H9 (cell line): Measurements from ENCODE around the gene DOHH. TPM values are rescaled to one million over a fixed set of nuclear protein-coding genes. Genes with fewer than 3 reads are reported as not detected.

ENCODE experiments used
- DNase-seq: peaks from one replicate; pipeline ENCODE4 v3.0.0-alpha.2; 2017
- H2AFZ ChIP-seq: one replicate; pipeline ENCODE4 v1.6.1; 2013; ENCODE audit warnings: mild to moderate bottlenecking, low read length, control low read depth, moderate library complexity
- H2AK5ac ChIP-seq: 2 replicates; pipeline ENCODE4 v1.6.1; 2013; ENCODE audit warnings: low read length, control low read depth, mixed read lengths; ENCODE audit not compliant: insufficient read length
- H2BK120ac ChIP-seq: one replicate; pipeline ENCODE4 v1.6.1; 2013; ENCODE audit warnings: low read depth, mild to moderate bottlenecking, low read length, control low read depth, inconsistent platforms; ENCODE audit not compliant: poor library complexity, severe bottlenecking
- H2BK12ac ChIP-seq: 2 replicates; pipeline ENCODE4 v1.6.1; 2013; ENCODE audit warnings: low read length, control low read depth, mixed read lengths, low read depth; ENCODE audit not compliant: insufficient read length
- H2BK15ac ChIP-seq: 2 replicates; pipeline ENCODE4 v1.6.1; 2013; ENCODE audit warnings: low read depth, low read length, control low read depth
- H2BK20ac ChIP-seq: one replicate; pipeline ENCODE4 v1.6.1; 2013; ENCODE audit warnings: low read depth, mild to moderate bottlenecking, low read length, control low read depth, inconsistent platforms; ENCODE audit not compliant: poor library complexity, severe bottlenecking
- H2BK5ac ChIP-seq: 2 replicates; pipeline ENCODE4 v1.6.1; 2013; ENCODE audit warnings: low read length, control low read depth, mixed read lengths; ENCODE audit not compliant: insufficient read length
- H3K14ac ChIP-seq: 2 replicates; pipeline ENCODE4 v1.6.1; 2013; ENCODE audit warnings: low read length, control low read depth; ENCODE audit not compliant: insufficient read depth
- H3K18ac ChIP-seq: 2 replicates; pipeline ENCODE4 v1.6.1; 2013; ENCODE audit warnings: low read depth, mild to moderate bottlenecking, mixed read lengths, low read length, control low read depth; ENCODE audit not compliant: insufficient read length
- H3K23ac ChIP-seq: 2 replicates; pipeline ENCODE4 v1.6.1; 2013; ENCODE audit warnings: low read length, control low read depth, mixed read lengths, low read depth; ENCODE audit not compliant: insufficient read length
- H3K23me2 ChIP-seq: 2 replicates; pipeline ENCODE4 v1.6.1; 2013; ENCODE audit warnings: low read depth, mild to moderate bottlenecking, mixed read lengths, low read length, control low read depth; ENCODE audit not compliant: insufficient read length, poor library complexity, severe bottlenecking
- H3K27ac ChIP-seq: 2 replicates; pipeline ENCODE4 v1.5.1; 2013; ENCODE audit warnings: low read length, control low read depth, mixed read lengths, low read depth; ENCODE audit not compliant: insufficient read length
- H3K27me3 ChIP-seq: 2 replicates; pipeline ENCODE4 v1.6.1; 2013; ENCODE audit warnings: low read length, control low read depth, inconsistent platforms; ENCODE audit not compliant: insufficient read depth
- H3K4ac ChIP-seq: 2 replicates; pipeline ENCODE4 v1.6.1; 2013; ENCODE audit warnings: low read depth, mild to moderate bottlenecking, control low read depth, inconsistent platforms, low read length, moderate library complexity
- H3K4me1 ChIP-seq: 2 replicates; pipeline ENCODE4 v1.6.1; 2013; ENCODE audit warnings: low read length, control low read depth, inconsistent platforms; ENCODE audit not compliant: insufficient read depth
- H3K4me2 ChIP-seq: 2 replicates; pipeline ENCODE4 v1.6.1; 2013; ENCODE audit warnings: low read length, control low read depth, mixed read lengths; ENCODE audit not compliant: insufficient read length, insufficient read depth
- H3K56ac ChIP-seq: 2 replicates; pipeline ENCODE4 v1.6.1; 2013; ENCODE audit warnings: low read depth, mild to moderate bottlenecking, mixed read lengths, low read length, control low read depth; ENCODE audit not compliant: insufficient read length
- H3K79me1 ChIP-seq: 2 replicates; pipeline ENCODE4 v1.6.1; 2013; ENCODE audit warnings: low read depth, mild to moderate bottlenecking, moderate library complexity, low read length, control low read depth, inconsistent platforms; ENCODE audit not compliant: insufficient read depth, poor library complexity, severe bottlenecking
- H3K79me2 ChIP-seq: 2 replicates; pipeline ENCODE4 v1.6.1; 2013; ENCODE audit warnings: low read length, control low read depth, inconsistent platforms; ENCODE audit not compliant: insufficient read depth
- H3K9ac ChIP-seq: 2 replicates; pipeline ENCODE4 v1.6.1; 2013; ENCODE audit warnings: low read length, control low read depth, mixed read lengths; ENCODE audit not compliant: insufficient read length; ENCODE audit errors: extremely low read depth
- H3K9me3 ChIP-seq: one replicate; pipeline ENCODE4 v1.6.1; 2013; ENCODE audit warnings: low read depth, low read length, inconsistent platforms; ENCODE audit not compliant: control insufficient read depth
- H3T11ph ChIP-seq: one replicate; pipeline ENCODE4 v1.6.1; 2013; ENCODE audit warnings: mild to moderate bottlenecking, low read length, control low read depth, inconsistent platforms
- H4K20me1 ChIP-seq: one replicate; pipeline ENCODE4 v1.6.1; 2013; ENCODE audit not compliant: control insufficient read depth, insufficient read length, insufficient read depth
- H4K5ac ChIP-seq: 2 replicates; pipeline ENCODE4 v1.6.1; 2013; ENCODE audit warnings: low read depth, mild to moderate bottlenecking, mixed read lengths, low read length, control low read depth; ENCODE audit not compliant: insufficient read length
- H4K8ac ChIP-seq: replicated peaks from 2 replicates; pipeline ENCODE4 v1.6.1; 2013; ENCODE audit warnings: low read length, control low read depth, mixed read lengths, low read depth; ENCODE audit not compliant: insufficient read length
- H4K91ac ChIP-seq: 2 replicates; pipeline ENCODE4 v1.6.1; 2013; ENCODE audit warnings: low read depth, mild to moderate bottlenecking, moderate library complexity, mixed read lengths, low read length, control low read depth; ENCODE audit not compliant: insufficient read length
- H3K27ac Mint-ChIP-seq, 3 experiments: 2 replicates in 2 of 3; 3 replicates in 1 of 3; pipeline ENCODE4 v1.8.0; 2020 to 2021; ENCODE audit warnings: mixed read lengths in 3 of 3, mild to moderate bottlenecking in 1 of 3, moderate library complexity in 1 of 3
- H3K27me3 Mint-ChIP-seq: 2 replicates; pipeline ENCODE4 v1.8.0; 2021; ENCODE audit warnings: low read depth, mild to moderate bottlenecking, moderate library complexity, mixed read lengths
- H3K36me3 Mint-ChIP-seq, 3 experiments: 2 replicates in 2 of 3; 3 replicates in 1 of 3; pipeline ENCODE4 v1.8.0; 2020 to 2021; ENCODE audit warnings: low read depth in 3 of 3, mixed read lengths in 3 of 3; ENCODE audit not compliant: insufficient read depth in 1 of 3
- H3K4me1 Mint-ChIP-seq, 2 experiments: 2 replicates each; pipeline ENCODE4 v1.8.0; 2020; ENCODE audit warnings: mixed read lengths in 2 of 2
- H3K4me3 Mint-ChIP-seq, 2 experiments: 2 replicates in 1 of 2; 3 replicates in 1 of 2; pipeline ENCODE4 v1.8.0; 2020 to 2021; ENCODE audit warnings: mild to moderate bottlenecking in 2 of 2, mixed read lengths in 2 of 2, moderate library complexity in 1 of 2
- H3K9me3 Mint-ChIP-seq, 2 experiments: 2 replicates in 1 of 2; 3 replicates in 1 of 2; pipeline ENCODE4 v1.8.0; 2020; ENCODE audit warnings: mild to moderate bottlenecking in 2 of 2, mixed read lengths in 2 of 2, moderate library complexity in 1 of 2
- WGBS: extraction: QIAGEN DNeasy Blood & Tissue Kit; methylation state at CpG from one replicate; pipeline ENCODE4 v1.1.7; 2013; ENCODE audit warnings: missing lambda C conversion rate, low lambda C conversion rate, mixed read lengths; ENCODE audit not compliant: insufficient read length; ENCODE audit errors: extremely low coverage; 5-methylcytosine and 5-hydroxymethylcytosine counted together
- total RNA-seq: library from RNA; stranded (reverse); gene quantifications from 2 replicates; pipeline ENCODE4 v1.2.1, GENCODE V29; 2021
- TF ChIP-seq, protein P1 (sequence below): fragments of 200-600 bp; sonication (generic); conservative IDR thresholded peaks from 3 replicates; pipeline ENCODE4 v1.8.0; 2021; ENCODE audit warnings: antibody characterized with exemption, mild to moderate bottlenecking

DOHH gene
- total RNA-seq, 1 experiment from 2014 or later = 16.5 TPM

DNA sequence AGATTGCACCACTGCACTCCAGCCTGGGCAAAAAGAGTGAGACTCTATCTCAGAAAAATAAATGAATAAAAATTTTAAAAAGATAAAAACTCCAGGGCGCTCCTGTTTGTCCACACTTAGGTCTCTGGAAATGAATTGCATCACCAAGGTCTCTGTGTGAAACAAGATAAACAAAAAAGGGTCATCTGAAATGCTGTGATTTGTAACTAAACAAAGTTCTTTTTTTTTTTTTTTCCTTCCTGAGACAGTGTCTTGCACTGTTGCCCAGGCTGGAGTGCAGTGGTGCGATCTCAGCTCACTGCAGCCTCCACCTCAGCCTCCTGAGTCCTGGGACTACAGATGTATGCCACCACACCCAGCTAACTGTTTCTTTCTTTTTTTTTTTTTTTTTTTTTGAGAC is 17.2 kb upstream of the DOHH start:
- TF ChIP-seq, protein P1, sequence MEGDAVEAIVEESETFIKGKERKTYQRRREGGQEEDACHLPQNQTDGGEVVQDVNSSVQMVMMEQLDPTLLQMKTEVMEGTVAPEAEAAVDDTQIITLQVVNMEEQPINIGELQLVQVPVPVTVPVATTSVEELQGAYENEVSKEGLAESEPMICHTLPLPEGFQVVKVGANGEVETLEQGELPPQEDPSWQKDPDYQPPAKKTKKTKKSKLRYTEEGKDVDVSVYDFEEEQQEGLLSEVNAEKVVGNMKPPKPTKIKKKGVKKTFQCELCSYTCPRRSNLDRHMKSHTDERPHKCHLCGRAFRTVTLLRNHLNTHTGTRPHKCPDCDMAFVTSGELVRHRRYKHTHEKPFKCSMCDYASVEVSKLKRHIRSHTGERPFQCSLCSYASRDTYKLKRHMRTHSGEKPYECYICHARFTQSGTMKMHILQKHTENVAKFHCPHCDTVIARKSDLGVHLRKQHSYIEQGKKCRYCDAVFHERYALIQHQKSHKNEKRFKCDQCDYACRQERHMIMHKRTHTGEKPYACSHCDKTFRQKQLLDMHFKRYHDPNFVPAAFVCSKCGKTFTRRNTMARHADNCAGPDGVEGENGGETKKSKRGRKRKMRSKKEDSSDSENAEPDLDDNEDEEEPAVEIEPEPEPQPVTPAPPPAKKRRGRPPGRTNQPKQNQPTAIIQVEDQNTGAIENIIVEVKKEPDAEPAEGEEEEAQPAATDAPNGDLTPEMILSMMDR = no peak
- peaks cover 2 to 11% (median 10%) of the 10 kb centered on the region in 3 experiments; a peak in 5 of 7 replicates for H3K36me3 Mint-ChIP-seq
- Histone ChIP-seq H3T11ph (no peak overlapping the region), H2BK20ac (no peak overlapping the region), H2BK15ac (no peak overlapping the region), H3K23ac (no peak overlapping the region), H3K4me1 (peaks cover 3% of the 10 kb centered on the region; the same call in 1 of the 2 replicates), H4K20me1 (no peaks in the 10 kb centered on the region), H3K9me3 (no peaks in the 10 kb centered on the region), H2BK12ac (no peak overlapping the region), H3K27ac (no peak overlapping the region), H2AK5ac (no peak overlapping the region), H2AFZ (no peak overlapping the region), H2BK120ac (no peak overlapping the region), H3K79me1 (no peaks in the 10 kb centered on the region), H4K91ac (no peak overlapping the region), H3K4ac (no peak overlapping the region), H3K79me2 (no peaks in the 10 kb centered on the region; the same call in 1 of the 2 replicates), H2BK5ac (no peak overlapping the region), H4K8ac (no peak overlapping the region), H3K18ac (no peak overlapping the region), H4K5ac (no peak overlapping the region), H3K23me2 (no peaks in the 10 kb centered on the region), H3K56ac (no peak overlapping the region), H3K4me2 (no peak overlapping the region), H3K9ac (no peak overlapping the region), H3K14ac (no peak overlapping the region), H3K27me3 (no peaks in the 10 kb centered on the region)
- no peak overlapping the region; a peak in 1 of 7 replicates for H3K27ac Mint-ChIP-seq
- no peak overlapping the region for H3K4me3 Mint-ChIP-seq
- no peaks in the 10 kb centered on the region; a peak in 1 of 5 replicates for H3K9me3 Mint-ChIP-seq
- no peak for DNase-seq
- no CpG with 5 or more reads among the region's 2 CpGs for WGBS
- H3K4me1 Mint-ChIP-seq = peaks cover 36 to 45% of the 10 kb centered on the region in 2 experiments
- no peaks in the 10 kb centered on the region; the same call in 1 of the 2 replicates for H3K27me3 Mint-ChIP-seq
